ENCODE measurements around the gene SLC8B1. TPM values are rescaled to one million over a fixed set of nuclear protein-coding genes. Genes with fewer than 3 reads are reported as not detected.
A peak's percentile ranks its signal among the peaks of the same experiment; 100 is the strongest.

SLC8B1 gene
- total RNA-seq, 1 experiment from 2014 or later, result 13.0 TPM

GRCh38 chr12:113274848-113275247 lies 60.1 kb downstream of the SLC8B1 start:
- DNase-seq, result no peak
- peaks cover 8% of the 10 kb centered on the region for H3K4me1 Mint-ChIP-seq (ENCODE audit: low read depth, unreplicated experiment)
- Histone ChIP-seq H3K4me1 (peaks cover 12% of the 10 kb centered on the region), H3K27me3 (replicated peaks; ENCODE audit: control insufficient read depth, insufficient read depth, low read length) (no peaks in the 10 kb centered on the region), H3K4me3 (ENCODE audit: low read depth, low read length) (no peak overlapping the region), H3K36me3 (ENCODE audit: control insufficient read depth, insufficient read depth, low read length) (0 out of 2 replicates have a peak, but pooled peaks cover 1% of the 10 kb centered on the region), H3K9me3 (no peaks in the 10 kb centered on the region)
- no peak overlapping the region for H3K4me3 Mint-ChIP-seq (ENCODE audit: unreplicated experiment)
- TF ChIP-seq CTCF (IDR thresholded peaks at IDR 0.05; ENCODE audit: insufficient read depth in 1 of 2, low read depth in 1 of 2, low read length in 1 of 2, severe bottlenecking in 1 of 2, unreplicated experiment in 1 of 2), result no peak
- no peaks in the 10 kb centered on the region for H3K27me3 Mint-ChIP-seq (ENCODE audit: insufficient read depth, unreplicated experiment)
- ChIA-PET CTCF (no interaction called here), POLR2A (no interaction called here)
- BruUV-seq (replicated peaks), result no TSS peak
- peaks cover 15% of the 10 kb centered on the region for H3K36me3 Mint-ChIP-seq (ENCODE audit: insufficient read depth, unreplicated experiment)
- H3K9me3 Mint-ChIP-seq (ENCODE audit: unreplicated experiment), result no peaks in the 10 kb centered on the region
- intact Hi-C loops (cut with micrococcal nuclease; ENCODE audit: unreplicated experiment), result loop anchor here (5.0 kb wide), 1 partner anchor 78 kb away; no protein-coding TSS in a partner anchor
- H3K27ac Mint-ChIP-seq (ENCODE audit: unreplicated experiment), result no peak overlapping the region

- CTCF ChIA-PET, result no interaction called here
- Mint-ChIP-seq H3K9me3 (ENCODE audit: unreplicated experiment) (no peaks in the 10 kb centered on the region), H3K36me3 (ENCODE audit: insufficient read depth, unreplicated experiment) (peaks cover 14% of the 10 kb centered on the region), H3K27me3 (ENCODE audit: insufficient read depth, unreplicated experiment) (no peaks in the 10 kb centered on the region), H3K27ac (ENCODE audit: unreplicated experiment) (no peak overlapping the region), H3K4me3 (ENCODE audit: unreplicated experiment) (no peak overlapping the region), H3K4me1 (ENCODE audit: low read depth, unreplicated experiment) (peaks cover 8% of the 10 kb centered on the region)
- intact Hi-C loops (cut with micrococcal nuclease; ENCODE audit: unreplicated experiment), result loop anchor here (5.0 kb wide), 1 partner anchor 76 kb away; no protein-coding TSS in a partner anchor
- Histone ChIP-seq H3K27me3 (replicated peaks; ENCODE audit: control insufficient read depth, insufficient read depth, low read length) (no peaks in the 10 kb centered on the region), H3K4me1 (peaks cover 12% of the 10 kb centered on the region), H3K4me3 (ENCODE audit: low read depth, low read length) (no peak overlapping the region), H3K9me3 (no peaks in the 10 kb centered on the region), H3K36me3 (ENCODE audit: control insufficient read depth, insufficient read depth, low read length) (peaks cover 3% of the 10 kb centered on the region; the same call in 1 of the 2 replicates)
- no TSS peak for BruUV-seq (replicated peaks)
- TF ChIP-seq CTCF (IDR thresholded peaks at IDR 0.05; ENCODE audit: insufficient read depth in 1 of 2, low read depth in 1 of 2, low read length in 1 of 2, severe bottlenecking in 1 of 2, unreplicated experiment in 1 of 2), result no peak
- POLR2A ChIA-PET, result no interaction called here
- DNase-seq, result no peak
Observed at GRCh38 chr12:113273053-113273725, 61.7 kb downstream of the SLC8B1 start.

GRCh38 chr12:113271853-113272561 lies 62.9 kb downstream of the SLC8B1 start:
- Histone ChIP-seq H3K4me3 (ENCODE audit: low read depth, low read length) (no peak overlapping the region), H3K9me3 (no peaks in the 10 kb centered on the region), H3K4me1 (peaks cover 12% of the 10 kb centered on the region), H3K27me3 (replicated peaks; ENCODE audit: control insufficient read depth, insufficient read depth, low read length) (no peaks in the 10 kb centered on the region), H3K36me3 (ENCODE audit: control insufficient read depth, insufficient read depth, low read length) (peaks cover 3% of the 10 kb centered on the region; the same call in 1 of the 2 replicates)
- no peaks in the 10 kb centered on the region for H3K27me3 Mint-ChIP-seq (ENCODE audit: insufficient read depth, unreplicated experiment)
- CTCF ChIA-PET, result no interaction called here
- no peak for TF ChIP-seq CTCF (IDR thresholded peaks at IDR 0.05; ENCODE audit: insufficient read depth in 1 of 2, low read depth in 1 of 2, low read length in 1 of 2, severe bottlenecking in 1 of 2, unreplicated experiment in 1 of 2)
- peaks cover 8% of the 10 kb centered on the region for H3K4me1 Mint-ChIP-seq (ENCODE audit: low read depth, unreplicated experiment)
- POLR2A ChIA-PET, result no interaction called here
- peak in 1 of 2 experiments; percentile 35 for DNase-seq
- no TSS peak for BruUV-seq (replicated peaks)
- no peaks in the 10 kb centered on the region for H3K9me3 Mint-ChIP-seq (ENCODE audit: unreplicated experiment)
- H3K4me3 Mint-ChIP-seq (ENCODE audit: unreplicated experiment), result no peak overlapping the region
- H3K27ac Mint-ChIP-seq (ENCODE audit: unreplicated experiment), result peak overlapping the region; percentile 81
- intact Hi-C loops (cut with micrococcal nuclease; ENCODE audit: unreplicated experiment), result loop anchor here (5.0 kb wide), 1 partner anchor 75 kb away; no protein-coding TSS in a partner anchor
- H3K36me3 Mint-ChIP-seq (ENCODE audit: insufficient read depth, unreplicated experiment), result peaks cover 13% of the 10 kb centered on the region
